Keratinocyte (primary cell): ENCODE results near the gene FHOD1. TPM values are rescaled to one million over a fixed set of nuclear protein-coding genes. Genes with fewer than 3 reads are reported as not detected.

Source experiments
- DNase-seq: peaks from one replicate; pipeline ENCODE4 v3.0.0-alpha.2; 2011; ENCODE audit warnings: low read depth, missing footprints, low spot score
- FAIRE-seq: peaks from 2 replicates; lab custom pipeline; 2011; peaks lifted over from hg19 to GRCh38; lab: Jason Lieb, UNC
- H2AFZ ChIP-seq: 2 replicates; pipeline ENCODE4 v1.6.0; 2012; ENCODE audit warnings: low read length, control low read depth, inconsistent platforms; ENCODE audit not compliant: control insufficient read depth
- H3K27ac ChIP-seq: 2 replicates; pipeline ENCODE4 v1.5.1; 2011; ENCODE audit warnings: low read length; ENCODE audit not compliant: control insufficient read depth, insufficient read depth
- H3K27me3 ChIP-seq: 3 replicates; pipeline ENCODE4 v1.6.0; 2011; ENCODE audit warnings: low read length; ENCODE audit not compliant: control insufficient read depth, insufficient read depth; ENCODE audit errors: extremely low read depth
- H3K36me3 ChIP-seq, 2 experiments: 2 replicates in 1 of 2; 3 replicates in 1 of 2; pipeline ENCODE4 v1.5.1; 2011; ENCODE audit warnings: low read length in 2 of 2, mild to moderate bottlenecking in 1 of 2; ENCODE audit not compliant: control insufficient read depth in 2 of 2, insufficient read depth in 2 of 2; ENCODE audit errors: extremely low read depth in 1 of 2
- H3K4me1 ChIP-seq: 3 replicates; pipeline ENCODE4 v1.5.1; 2011; ENCODE audit warnings: low read length; ENCODE audit not compliant: control insufficient read depth, insufficient read depth; ENCODE audit errors: extremely low read depth
- H3K4me2 ChIP-seq: 3 replicates; pipeline ENCODE4 v1.6.0; 2011; ENCODE audit warnings: low read depth, low read length; ENCODE audit not compliant: control insufficient read depth, insufficient read depth; ENCODE audit errors: extremely low read depth
- H3K4me3 ChIP-seq, 3 experiments: fragments of 200-600 bp in 1 of 3; sonication (generic) in 1 of 3; 2 replicates in 2 of 3; 3 replicates in 1 of 3; pipeline ENCODE4 v1.5.1; 2011 to 2016; ENCODE audit warnings: low read length in 3 of 3, mild to moderate bottlenecking in 3 of 3, control low read depth in 2 of 3, inconsistent platforms in 1 of 3, low read depth in 1 of 3, mixed read lengths in 1 of 3, mixed run types in 1 of 3, moderate library complexity in 1 of 3; ENCODE audit not compliant: control insufficient read depth in 2 of 3, insufficient read depth in 2 of 3; ENCODE audit errors: extremely low read depth in 1 of 3
- H3K79me2 ChIP-seq: 2 replicates; pipeline ENCODE4 v1.6.0; 2012; ENCODE audit warnings: low read length; ENCODE audit not compliant: control insufficient read depth, insufficient read depth
- H3K9ac ChIP-seq: 3 replicates; pipeline ENCODE4 v1.6.0; 2011; ENCODE audit warnings: low read length; ENCODE audit not compliant: control insufficient read depth, insufficient read depth; ENCODE audit errors: extremely low read depth
- H3K9me1 ChIP-seq: 3 replicates; pipeline ENCODE4 v1.6.0; 2011; ENCODE audit warnings: low read length; ENCODE audit not compliant: control insufficient read depth, insufficient read depth; ENCODE audit errors: extremely low read depth
- H3K9me3 ChIP-seq: 2 replicates; pipeline ENCODE4 v1.5.1; 2012; ENCODE audit warnings: low read depth, low read length; ENCODE audit not compliant: control insufficient read depth
- H4K20me1 ChIP-seq: 3 replicates; pipeline ENCODE4 v1.6.0; 2011; ENCODE audit warnings: low read length; ENCODE audit not compliant: control insufficient read depth, insufficient read depth; ENCODE audit errors: extremely low read depth
- CTCF ChIP-seq, 3 experiments: IDR thresholded peaks in 1 of 3; conservative IDR thresholded peaks in 1 of 3; optimal IDR thresholded peaks in 1 of 3; 2 replicates in 2 of 3; 3 replicates in 1 of 3; pipeline versions ENCODE3 to v1.5.1; 2011; ENCODE audit warnings: low read length in 3 of 3, mild to moderate bottlenecking in 3 of 3, moderate library complexity in 2 of 3, control low read depth in 1 of 3, inconsistent platforms in 1 of 3; ENCODE audit not compliant: insufficient read depth in 2 of 3; ENCODE audit errors: extremely low read depth in 1 of 3
- EZH2 ChIP-seq: IDR thresholded peaks from one replicate; pipeline ENCODE4 v1.6.1; 2012; ENCODE audit warnings: inconsistent platforms, mild to moderate bottlenecking, low read length, moderate library complexity
- dilution Hi-C: fragments of 300-500 bp; cut with MboI; formaldehyde crosslinking; loops from one replicate; pipeline ENCODE4 v1.7.0; 2020; ENCODE audit warnings: low sequenced_read_pairs; ENCODE audit not compliant: extremely low pct_ligation_motif_present
- polyA plus RNA-seq, 5 experiments: library from polyadenylated mRNA; depleted of rRNA in 3 of 5; stranded (reverse) in 3 of 5; stranded (forward) in 1 of 5; unstranded in 1 of 5; fragments of >200 nt; gene quantifications; 1 replicate in 1 of 5; 2 replicates in 3 of 5; 3 replicates in 1 of 5; pipeline versions ENCODE4 v1.2.1 to v1.2.3, GENCODE V29; 2011 to 2012; ENCODE audit warnings: missing spikeins in 2 of 5, low read depth in 1 of 5, low replicate concordance in 1 of 5

Gene FHOD1
- polyA plus RNA-seq, 1 donor (not counting 4 experiments of a cell fraction or from before 2014, with no cell fraction given) = 29.4 TPM

DNA sequence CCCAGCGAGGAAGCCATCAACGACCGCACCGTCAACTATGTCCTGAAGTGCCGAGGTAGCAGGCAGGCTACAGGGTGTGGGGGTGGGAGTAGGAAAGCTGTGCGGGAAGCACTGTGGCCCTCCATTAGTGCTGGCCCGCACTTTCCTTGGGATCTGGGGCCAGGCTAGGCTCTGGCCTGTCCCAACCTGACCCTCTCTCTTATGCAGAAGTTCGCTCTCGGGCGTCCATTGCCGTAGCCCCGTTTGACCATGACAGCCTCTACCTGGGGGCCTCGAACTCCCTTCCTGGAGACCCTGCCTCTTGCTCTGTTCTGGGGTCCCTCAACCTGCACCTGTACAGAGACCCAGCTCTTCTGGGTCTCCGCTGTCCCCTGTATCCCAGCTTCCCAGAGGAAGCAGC lies 40.7 kb upstream of the FHOD1 start:
- H3K27ac ChIP-seq = no peak overlapping the region
- TF ChIP-seq EZH2 = no peak
- dilution Hi-C loops = no loop called here
- H3K79me2 ChIP-seq = no peaks in the 10 kb centered on the region
- no peaks in the 10 kb centered on the region for H3K36me3 ChIP-seq
- H3K27me3 ChIP-seq = peaks cover 21% of the 10 kb centered on the region
- H4K20me1 ChIP-seq = no peaks in the 10 kb centered on the region
- no peak overlapping the region for H3K4me3 ChIP-seq
- DNase-seq (no peak), FAIRE-seq (no peak)
- H3K9me1 ChIP-seq = no peaks in the 10 kb centered on the region
- H3K4me1 ChIP-seq = no peaks in the 10 kb centered on the region
- no peak overlapping the region for H3K4me2 ChIP-seq
- H3K9ac ChIP-seq = no peak overlapping the region
- H3K9me3 ChIP-seq = no peaks in the 10 kb centered on the region
- H2AFZ ChIP-seq = no peak overlapping the region

- no peak for FAIRE-seq
These were observed 39.4 kb upstream of the FHOD1 start for GRCh38 chr16:67286441-67287235.

More at GRCh38 chr16:67286441-67287235, 39.4 kb upstream of the FHOD1 start:
- Histone ChIP-seq H3K9ac (no peak overlapping the region), H3K4me1 (no peaks in the 10 kb centered on the region), H3K4me2 (no peak overlapping the region), H2AFZ (no peak overlapping the region), H3K9me3 (no peaks in the 10 kb centered on the region), H3K79me2 (no peaks in the 10 kb centered on the region), H3K27me3 (peaks cover 28% of the 10 kb centered on the region), H3K27ac (no peak overlapping the region), H3K9me1 (no peaks in the 10 kb centered on the region), H3K36me3 (no peaks in the 10 kb centered on the region), H3K4me3 (no peak overlapping the region), H4K20me1 (no peaks in the 10 kb centered on the region)
- dilution Hi-C loops = no loop called here
- TF ChIP-seq EZH2 (no peak), CTCF (optimal IDR thresholded peaks at IDR 0.05 in 1 of 3, IDR thresholded peaks at IDR 0.05 in 1 of 3, conservative IDR thresholded peaks at IDR 0.05 in 1 of 3; ENCODE audit: extremely low read depth in 1 of 3, insufficient read depth in 2 of 3, low read length in 3 of 3) (no peak)
- DNase-seq = no peak
